GM21528 (cell line): ENCODE data around the gene ARL15.

ENCODE experiments used
- ATAC-seq: cut with Tn5 transposase; IDR thresholded peaks from one replicate; pipeline ENCODE4 v1.9.1; 2021; ENCODE audit warnings: mild to moderate bottlenecking, moderate library complexity; ENCODE audit not compliant: unreplicated experiment, low FRiP score

ARL15 gene

DNA sequence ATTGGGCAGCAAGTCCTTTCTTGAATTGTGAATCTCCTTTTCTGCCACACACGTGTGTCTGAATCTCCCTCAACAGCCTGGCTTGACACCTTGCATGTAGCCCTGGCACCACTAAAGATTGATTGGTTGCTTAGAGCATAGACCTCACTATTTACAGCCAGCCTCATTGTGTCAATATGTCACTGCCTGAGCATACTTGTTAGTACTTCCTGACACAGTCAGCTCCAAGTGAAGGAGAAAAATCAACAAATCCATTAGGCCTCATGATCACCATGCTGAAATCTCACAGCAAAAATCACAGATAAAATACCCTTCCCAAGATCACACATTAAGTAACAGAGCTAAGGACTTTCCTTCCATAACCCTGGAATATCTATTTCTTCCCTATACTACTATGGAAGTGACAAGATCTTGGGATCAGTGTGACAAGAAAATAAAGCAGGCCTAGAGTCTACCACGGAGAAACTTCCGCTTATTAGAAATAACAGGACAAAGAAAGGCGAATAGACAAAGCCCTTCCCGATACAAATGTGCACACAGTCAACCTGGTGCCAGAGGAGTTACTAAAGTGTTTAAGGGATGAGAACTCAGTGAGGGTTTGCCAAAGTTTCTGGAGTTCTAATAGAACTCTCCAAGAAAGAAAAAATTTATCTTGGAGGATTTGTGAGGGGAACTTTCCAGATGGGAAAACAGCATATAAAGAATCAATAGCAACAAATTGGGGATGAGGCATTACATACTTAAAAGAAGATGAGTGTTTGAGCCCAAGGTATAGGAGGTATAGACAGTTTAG, 5.6 kb upstream of the ARL15 start:
- no peak for ATAC-seq

DNA sequence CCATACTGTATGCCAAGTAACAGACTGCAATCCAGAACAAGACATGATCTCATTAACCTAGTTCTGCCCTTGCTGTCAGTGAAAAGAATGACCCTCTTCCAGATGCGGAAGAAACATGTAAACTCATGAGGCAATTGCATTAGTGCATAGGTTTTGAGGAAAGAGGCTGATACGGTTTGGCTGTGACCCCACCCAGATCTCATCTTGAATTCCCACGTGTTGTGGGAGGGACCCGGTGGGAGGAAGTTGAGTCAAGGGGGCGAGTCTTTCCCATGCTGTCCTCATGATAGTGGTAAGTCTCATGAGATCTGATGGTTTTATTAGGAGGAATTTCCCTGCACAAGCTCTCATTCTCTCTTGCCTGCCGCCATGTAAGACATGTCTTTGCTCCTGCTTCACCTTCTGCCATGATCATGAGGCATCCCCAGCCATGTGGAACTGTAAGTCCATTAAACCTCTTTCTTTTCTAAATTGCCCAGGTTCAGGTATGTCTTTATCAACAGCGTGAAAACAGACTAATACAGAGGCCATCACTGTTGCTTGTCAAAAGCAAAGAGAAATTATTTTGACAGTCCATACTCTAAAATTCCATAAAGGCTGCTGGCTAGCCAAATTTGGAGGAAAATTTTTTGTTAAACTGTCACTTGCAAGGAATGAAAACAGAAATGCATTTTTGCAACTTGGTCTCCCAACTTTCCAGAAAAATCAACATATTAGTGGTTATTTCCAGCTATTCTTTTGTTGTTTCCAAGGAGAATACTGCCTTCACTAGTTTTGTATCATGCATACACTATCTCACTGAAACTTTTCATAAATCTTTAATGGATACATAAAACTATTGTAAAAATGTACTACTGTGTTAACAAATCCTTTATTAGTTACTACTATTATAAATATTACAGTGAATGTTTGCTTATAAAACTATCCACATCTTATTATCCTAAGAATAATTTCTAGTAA, 3.2 kb upstream of the ARL15 start:
- ATAC-seq: no peak

DNA sequence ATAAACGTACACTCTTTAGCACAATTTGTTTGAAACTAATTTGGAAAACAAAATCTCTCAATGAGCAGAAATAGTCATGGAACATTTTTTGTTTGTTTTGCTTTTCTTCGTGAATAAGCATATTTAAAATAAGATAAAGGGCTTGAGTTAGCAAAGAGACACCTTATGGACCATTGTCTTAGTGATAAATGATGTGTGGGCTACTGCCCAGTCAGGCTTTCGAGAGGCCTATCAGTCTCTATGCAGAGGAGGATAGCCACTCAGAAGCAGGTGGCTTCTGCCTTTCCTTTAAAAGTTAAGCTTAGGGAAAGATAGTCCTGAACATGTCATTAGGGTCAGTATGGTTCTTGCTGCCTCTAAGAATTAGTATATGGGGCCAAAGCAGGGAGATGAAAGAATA, 2.1 kb upstream of the ARL15 start:
- ATAC-seq: no peak

DNA sequence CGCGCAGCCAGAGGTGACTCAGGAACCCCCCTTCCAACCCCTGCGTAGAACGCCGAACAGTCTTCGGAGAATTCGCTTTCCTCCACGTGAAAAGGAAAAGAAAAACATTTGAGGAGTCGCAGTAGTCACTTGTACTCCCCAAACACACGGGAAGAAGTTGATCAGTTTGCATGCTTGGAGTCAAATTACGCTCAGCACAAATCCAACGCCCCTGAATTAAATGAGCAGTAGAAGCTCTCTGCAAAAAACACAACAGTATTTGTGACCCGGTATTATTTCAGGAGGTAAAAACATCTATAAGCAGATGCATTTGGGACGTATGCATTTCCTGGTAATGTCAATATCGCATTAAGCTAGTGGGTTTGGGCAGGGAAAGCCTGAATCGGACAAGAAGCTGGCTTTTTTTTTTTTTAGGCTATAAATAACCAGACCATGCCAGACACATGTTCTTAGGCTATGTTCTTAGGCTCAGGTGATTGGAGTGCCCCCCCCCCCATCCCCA, 854 bp upstream of the ARL15 start:
- no peak for ATAC-seq

DNA sequence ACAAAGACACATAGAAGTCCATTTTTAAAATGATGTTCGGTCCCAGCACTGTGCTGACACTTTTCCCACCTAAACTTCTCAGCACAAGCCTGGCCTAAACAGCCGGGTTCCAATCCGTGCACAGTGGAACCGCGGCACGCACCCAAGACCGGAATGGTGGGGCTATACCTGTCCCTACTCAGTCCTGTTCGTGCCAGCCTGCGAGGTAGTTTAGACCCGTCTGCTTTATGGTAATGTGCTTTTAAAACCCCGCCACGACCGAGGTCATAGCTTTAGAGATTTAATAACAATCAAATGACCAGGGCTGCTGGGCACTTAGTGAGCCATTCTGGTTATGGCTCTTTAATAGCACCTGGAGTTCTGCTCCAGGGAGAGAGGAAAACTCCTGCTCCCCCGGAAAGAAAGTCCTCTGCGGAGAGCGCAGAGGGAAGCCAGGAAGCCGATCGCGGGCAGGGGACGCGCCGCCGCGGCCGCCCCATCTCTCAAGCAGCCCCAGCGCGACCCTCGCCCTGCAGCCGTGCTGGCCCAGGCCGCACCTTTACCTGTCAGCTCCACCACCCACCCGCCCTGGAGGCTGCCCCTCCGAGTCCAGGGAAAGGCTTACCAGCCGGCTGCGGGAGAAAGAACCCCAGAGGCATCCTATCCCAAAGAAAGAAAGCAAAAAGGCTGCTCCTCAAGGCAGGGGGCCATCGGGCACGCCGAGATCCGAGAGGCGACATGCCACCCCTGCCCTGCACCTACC, 511 bp downstream of the ARL15 start:
- ATAC-seq: peak; percentile 28

- no peak for ATAC-seq
Observed at GRCh38 chr5:54309276-54309675, 1.1 kb downstream of the ARL15 start.

DNA sequence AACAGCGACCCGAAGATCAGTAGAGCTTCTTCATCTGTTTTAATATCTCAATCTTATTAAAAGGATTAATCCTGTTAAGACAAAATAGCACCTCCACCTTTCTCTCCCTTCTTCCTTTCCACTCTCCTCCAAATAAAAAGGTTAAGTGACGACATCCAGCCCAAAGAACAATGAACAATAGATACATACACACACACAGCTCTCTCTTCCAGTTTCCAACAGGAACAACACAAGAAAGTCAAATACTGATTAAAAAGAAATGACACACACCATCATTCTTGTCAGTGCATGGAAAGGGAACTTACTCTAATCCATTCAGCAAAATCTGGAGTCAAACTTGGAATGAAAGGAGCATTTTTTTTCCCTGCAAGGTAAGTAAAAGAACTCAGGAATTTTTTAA, 2.8 kb downstream of the ARL15 start:
- ATAC-seq: no peak

DNA sequence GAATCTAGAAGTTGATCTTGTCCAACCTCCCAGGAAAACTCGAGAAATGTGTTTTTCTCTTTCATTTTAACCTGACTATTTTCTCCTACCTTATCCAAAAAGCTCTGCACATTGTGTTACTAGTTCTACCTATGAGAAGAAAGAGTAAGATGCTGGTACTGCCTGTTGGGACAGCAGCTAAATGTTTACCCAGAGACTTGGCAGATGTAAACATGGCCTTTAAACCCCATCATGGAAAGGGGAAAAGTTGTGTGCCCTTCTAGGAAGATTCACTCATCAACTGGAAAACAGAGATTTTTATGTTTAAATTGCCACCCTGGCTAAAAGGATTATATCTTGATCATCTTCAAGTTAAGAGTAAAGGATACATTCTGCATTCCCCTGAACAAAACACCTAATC, 3.5 kb downstream of the ARL15 start:
- ATAC-seq: no peak

DNA sequence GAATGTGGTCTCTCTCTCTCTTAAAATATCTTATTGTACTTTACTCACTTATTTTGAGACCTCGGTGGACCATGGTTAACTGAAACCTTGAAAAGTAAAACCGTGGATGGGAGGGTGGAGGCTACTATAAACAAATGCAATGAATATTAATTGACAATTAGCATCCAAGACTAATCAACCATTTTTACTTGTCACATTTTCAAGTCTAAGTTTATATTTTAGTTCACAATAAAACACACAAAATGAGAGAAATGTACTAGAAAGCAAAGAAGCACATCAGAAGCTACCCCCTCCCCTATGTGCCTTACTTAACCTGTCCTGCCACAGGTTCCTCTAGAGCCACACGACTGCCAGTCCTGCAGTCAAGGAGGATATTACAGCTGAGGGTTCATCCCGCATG, 4.6 kb downstream of the ARL15 start:
- no peak for ATAC-seq

DNA sequence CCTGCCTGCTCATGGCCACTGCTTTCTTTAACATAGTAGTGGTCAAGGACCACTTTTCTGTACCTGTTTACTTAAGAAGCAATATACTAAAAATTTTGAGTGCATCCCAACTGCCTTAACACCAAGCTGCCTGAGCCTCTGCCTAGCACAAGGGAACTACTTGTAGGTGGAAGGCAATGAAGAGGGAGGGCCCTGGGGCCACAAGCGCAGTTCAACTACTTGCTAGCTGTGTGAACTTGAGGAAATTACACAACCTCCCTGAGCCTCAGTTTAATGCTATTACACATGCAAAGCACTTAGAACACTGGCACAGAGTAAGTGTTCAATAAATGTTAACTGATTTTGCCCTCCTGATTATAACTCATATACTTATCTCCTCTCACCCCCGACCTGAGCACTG, 6.3 kb downstream of the ARL15 start:
- ATAC-seq: no peak

DNA sequence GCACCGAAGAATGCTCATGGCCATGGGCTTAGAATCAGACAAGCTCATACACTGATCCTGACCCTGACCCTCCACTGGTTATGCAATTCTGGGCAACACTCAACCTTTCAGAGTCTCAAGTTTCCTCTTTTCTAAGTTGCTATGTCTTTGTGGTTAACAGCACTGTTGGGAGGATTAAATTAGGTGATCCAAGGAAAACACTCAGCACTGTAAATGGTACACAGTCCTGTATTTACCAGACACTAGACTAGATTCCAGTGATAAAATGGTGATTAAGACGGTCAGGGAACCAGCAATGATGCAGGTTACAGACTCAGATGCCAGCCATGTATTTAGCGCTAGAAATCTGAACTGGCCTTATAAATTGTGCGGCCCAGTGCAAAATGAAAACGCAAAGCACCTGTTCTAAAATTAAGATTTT, 8.1 kb downstream of the ARL15 start:
- no peak for ATAC-seq

GRCh38 chr5:54301849-54302248, 8.5 kb downstream of the ARL15 start:
- no peak for ATAC-seq

GRCh38 chr5:54301220-54301619, 9.2 kb downstream of the ARL15 start:
- ATAC-seq: no peak

GRCh38 chr5:54298947-54299346, 11.4 kb downstream of the ARL15 start:
- no peak for ATAC-seq

DNA sequence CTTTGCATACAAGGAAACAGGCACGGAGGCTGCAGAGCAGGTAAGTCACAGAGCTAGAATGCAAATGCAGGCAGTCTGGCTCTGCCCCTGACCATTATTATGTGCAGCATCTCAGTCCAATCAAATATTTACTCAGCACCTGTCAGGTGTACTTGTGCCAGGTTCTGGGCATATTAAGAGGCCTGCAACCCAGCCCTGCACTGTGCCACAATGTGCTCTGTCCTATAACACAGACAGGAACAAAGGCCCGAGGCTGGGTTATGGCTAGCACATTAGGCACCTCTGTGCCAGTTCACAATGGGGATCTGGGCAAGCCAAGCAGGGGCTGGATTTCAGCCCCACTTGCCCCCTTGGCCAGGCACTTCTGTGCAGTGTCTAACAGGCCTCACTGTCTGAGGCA, 14.0 kb downstream of the ARL15 start:
- no peak for ATAC-seq

- no peak for ATAC-seq
Observed at GRCh38 chr5:54295651-54296276, 14.6 kb downstream of the ARL15 start.

DNA sequence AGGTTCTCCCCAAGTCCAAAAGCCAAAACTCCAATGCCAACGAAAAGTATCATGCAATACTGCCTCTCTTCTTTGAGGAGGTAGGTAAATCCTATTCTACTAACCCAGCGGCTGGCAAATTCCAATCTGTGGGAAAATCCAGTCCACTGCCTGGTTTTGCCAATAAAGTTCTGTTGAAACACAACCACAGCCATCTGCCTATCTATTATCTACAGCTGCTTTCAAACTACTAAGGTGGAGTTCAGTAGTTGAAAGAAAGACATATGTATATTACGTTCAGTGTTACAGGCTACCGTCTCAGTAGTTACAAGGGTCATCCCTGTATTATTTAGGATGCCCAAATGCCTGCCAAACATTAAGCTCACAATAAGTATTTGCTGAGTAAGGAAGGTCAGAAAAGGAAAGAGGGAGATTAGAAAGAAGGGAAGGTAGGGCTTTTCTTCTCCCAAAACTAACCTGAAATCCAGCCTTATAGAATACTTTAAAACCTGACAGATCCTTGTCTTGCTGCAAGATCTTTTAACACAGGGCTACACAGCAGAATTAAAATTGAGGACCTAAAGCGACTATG, 16.2 kb downstream of the ARL15 start:
- ATAC-seq: no peak

DNA sequence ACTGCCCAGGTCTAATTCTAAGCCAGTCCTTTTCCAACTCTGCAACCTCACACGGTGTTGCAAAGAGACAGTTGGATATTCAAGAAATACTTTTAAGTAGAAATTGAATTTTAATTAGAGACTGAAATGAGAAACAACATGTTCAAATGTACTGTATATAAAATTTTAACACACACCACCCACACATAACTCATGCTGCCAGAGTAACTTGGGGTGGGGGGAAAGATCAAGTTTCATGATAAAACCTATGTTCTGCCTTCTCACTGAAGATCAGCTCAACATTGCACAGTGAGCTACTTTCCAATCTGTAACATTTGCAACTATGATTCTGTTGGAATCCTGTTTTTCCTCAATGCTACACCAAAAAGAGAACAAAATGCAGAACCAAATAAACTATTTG, 17.5 kb downstream of the ARL15 start:
- no peak for ATAC-seq

GRCh38 chr5:54291498-54291897, 18.9 kb downstream of the ARL15 start:
- ATAC-seq: no peak

DNA sequence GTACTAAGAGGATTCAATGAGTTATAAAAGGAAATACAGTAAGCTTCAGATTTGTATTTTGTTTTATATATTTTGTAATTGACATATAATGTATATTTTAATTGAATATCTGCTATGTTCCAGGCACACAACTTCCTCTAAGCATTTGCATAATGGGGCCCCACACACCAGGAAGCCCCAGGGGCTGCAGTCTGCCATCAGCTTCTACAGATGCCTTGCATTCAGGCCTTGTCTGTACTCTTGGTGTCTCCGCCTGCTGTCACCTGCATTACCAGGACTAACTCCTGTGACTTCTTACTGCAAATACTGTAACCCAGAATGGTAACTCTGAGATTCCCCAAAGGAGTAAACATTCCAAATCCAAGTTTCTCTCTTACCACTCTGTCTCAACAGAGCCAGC, 20.6 kb downstream of the ARL15 start:
- no peak for ATAC-seq
